Measurements from ENCODE around the gene VSX2. TPM values are rescaled to one million over a fixed set of nuclear protein-coding genes. Genes with fewer than 3 reads are reported as not detected.

Gene VSX2
- polyA plus RNA-seq, 1 donor (not counting 4 experiments of a cell fraction or from before 2014, with no cell fraction given) = not detected

DNA sequence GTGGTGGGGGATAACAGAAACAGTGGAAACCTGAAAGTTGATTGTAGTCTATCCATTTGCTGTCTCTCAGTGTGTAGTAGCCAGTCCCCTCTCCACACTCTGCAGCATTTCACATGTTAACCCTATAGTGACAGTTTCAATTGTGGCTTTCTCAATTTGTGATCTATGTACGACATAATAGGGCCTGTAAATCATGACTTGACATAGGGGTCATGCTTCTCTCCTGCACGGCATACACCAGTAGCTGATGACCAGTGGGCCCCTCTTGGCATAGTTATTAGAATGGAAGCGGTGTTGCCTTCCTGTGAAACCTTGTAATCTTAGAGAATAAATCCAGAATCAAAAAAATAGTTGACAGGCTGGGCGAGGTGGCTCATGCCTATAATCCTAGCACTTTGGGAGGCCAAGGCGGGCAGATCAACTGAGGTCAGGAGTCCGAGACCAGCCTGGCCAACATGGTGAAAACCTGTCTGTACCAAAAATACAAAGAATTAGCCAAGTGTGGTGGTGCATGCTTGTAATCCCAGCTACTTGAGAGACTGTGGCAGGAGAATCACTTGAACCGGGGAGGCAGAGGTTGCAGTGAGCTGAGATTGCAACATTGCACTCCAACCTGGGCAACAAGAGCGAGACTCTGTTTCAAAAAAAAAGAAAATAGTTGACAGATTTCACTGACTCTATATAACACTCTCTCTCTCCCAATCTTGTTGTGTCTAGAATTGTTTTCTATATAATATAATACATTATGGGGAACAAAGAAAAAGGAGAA lies 44.6 kb upstream of the VSX2 start:
- H3K4me3 ChIP-seq (ENCODE audit: control insufficient read depth in 2 of 3, extremely low read depth in 1 of 3, insufficient read depth in 2 of 3, low read depth in 1 of 3, low read length in 3 of 3) = no peak overlapping the region
- TF ChIP-seq, protein P1, sequence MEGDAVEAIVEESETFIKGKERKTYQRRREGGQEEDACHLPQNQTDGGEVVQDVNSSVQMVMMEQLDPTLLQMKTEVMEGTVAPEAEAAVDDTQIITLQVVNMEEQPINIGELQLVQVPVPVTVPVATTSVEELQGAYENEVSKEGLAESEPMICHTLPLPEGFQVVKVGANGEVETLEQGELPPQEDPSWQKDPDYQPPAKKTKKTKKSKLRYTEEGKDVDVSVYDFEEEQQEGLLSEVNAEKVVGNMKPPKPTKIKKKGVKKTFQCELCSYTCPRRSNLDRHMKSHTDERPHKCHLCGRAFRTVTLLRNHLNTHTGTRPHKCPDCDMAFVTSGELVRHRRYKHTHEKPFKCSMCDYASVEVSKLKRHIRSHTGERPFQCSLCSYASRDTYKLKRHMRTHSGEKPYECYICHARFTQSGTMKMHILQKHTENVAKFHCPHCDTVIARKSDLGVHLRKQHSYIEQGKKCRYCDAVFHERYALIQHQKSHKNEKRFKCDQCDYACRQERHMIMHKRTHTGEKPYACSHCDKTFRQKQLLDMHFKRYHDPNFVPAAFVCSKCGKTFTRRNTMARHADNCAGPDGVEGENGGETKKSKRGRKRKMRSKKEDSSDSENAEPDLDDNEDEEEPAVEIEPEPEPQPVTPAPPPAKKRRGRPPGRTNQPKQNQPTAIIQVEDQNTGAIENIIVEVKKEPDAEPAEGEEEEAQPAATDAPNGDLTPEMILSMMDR (optimal IDR thresholded peaks at IDR 0.05 in 1 of 3, IDR thresholded peaks at IDR 0.05 in 1 of 3, conservative IDR thresholded peaks at IDR 0.05 in 1 of 3; ENCODE audit: extremely low read depth in 1 of 3, insufficient read depth in 2 of 3, low read length in 3 of 3) = no peak
- TF ChIP-seq EZH2 (IDR thresholded peaks at IDR 0.05; ENCODE audit: low read length) = no peak
- no peaks in the 10 kb centered on the region for H3K79me2 ChIP-seq (ENCODE audit: control insufficient read depth, insufficient read depth, low read length)
- H3K9ac ChIP-seq (ENCODE audit: control insufficient read depth, extremely low read depth, insufficient read depth, low read length) = no peak overlapping the region
- dilution Hi-C loops (cut with MboI; ENCODE audit: extremely low pct_ligation_motif_present, low sequenced_read_pairs) = no loop called here
- no peak overlapping the region for H2AFZ ChIP-seq (ENCODE audit: control insufficient read depth, low read length)
- no peaks in the 10 kb centered on the region for H3K9me1 ChIP-seq (ENCODE audit: control insufficient read depth, extremely low read depth, insufficient read depth, low read length)
- no peak overlapping the region for H3K27ac ChIP-seq (ENCODE audit: control insufficient read depth, insufficient read depth, low read length)
- DNase-seq (ENCODE audit: low read depth, low spot score) = no peak
- no peaks in the 10 kb centered on the region for H3K4me1 ChIP-seq (ENCODE audit: control insufficient read depth, extremely low read depth, insufficient read depth, low read length)
- no peak for FAIRE-seq
- no peaks in the 10 kb centered on the region for H4K20me1 ChIP-seq (ENCODE audit: control insufficient read depth, extremely low read depth, insufficient read depth, low read length)
- no peak overlapping the region for H3K4me2 ChIP-seq (ENCODE audit: control insufficient read depth, extremely low read depth, insufficient read depth, low read depth, low read length)
- H3K36me3 ChIP-seq (ENCODE audit: control insufficient read depth in 2 of 2, extremely low read depth in 1 of 2, insufficient read depth in 2 of 2, low read length in 2 of 2) = peaks cover 0 to 3% of the 10 kb centered on the region in 2 experiments
- no peaks in the 10 kb centered on the region for H3K27me3 ChIP-seq (ENCODE audit: control insufficient read depth, extremely low read depth, insufficient read depth, low read length)
- no peaks in the 10 kb centered on the region for H3K9me3 ChIP-seq (ENCODE audit: control insufficient read depth, low read depth, low read length)

DNA sequence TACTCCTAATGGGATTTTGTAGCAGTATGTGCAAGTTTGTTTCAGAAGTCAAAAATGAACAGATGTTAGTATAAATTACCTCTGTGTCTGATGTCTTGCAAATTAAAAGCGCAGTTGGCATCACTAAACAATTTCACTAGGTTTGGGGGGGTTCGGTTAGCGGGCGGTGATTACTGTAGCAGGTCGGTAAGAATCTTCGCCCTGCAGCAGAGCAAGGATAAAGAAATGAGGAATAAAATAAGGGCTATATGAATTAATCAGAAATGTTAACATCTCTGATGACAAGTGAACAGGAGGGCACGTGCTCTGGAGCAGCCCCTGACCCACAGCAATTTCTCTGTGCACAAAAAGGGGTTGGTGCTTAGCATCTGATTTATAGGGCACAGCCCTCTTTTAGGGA lies 43.6 kb upstream of the VSX2 start:
- no peaks in the 10 kb centered on the region for H3K79me2 ChIP-seq (ENCODE audit: control insufficient read depth, insufficient read depth, low read length)
- H3K36me3 ChIP-seq (ENCODE audit: control insufficient read depth in 2 of 2, extremely low read depth in 1 of 2, insufficient read depth in 2 of 2, low read length in 2 of 2) = peaks cover 0 to 3% of the 10 kb centered on the region in 2 experiments
- no peak for TF ChIP-seq EZH2 (IDR thresholded peaks at IDR 0.05; ENCODE audit: low read length)
- TF ChIP-seq, protein P1 (optimal IDR thresholded peaks at IDR 0.05 in 1 of 3, IDR thresholded peaks at IDR 0.05 in 1 of 3, conservative IDR thresholded peaks at IDR 0.05 in 1 of 3; ENCODE audit: extremely low read depth in 1 of 3, insufficient read depth in 2 of 3, low read length in 3 of 3) = no peak
- H2AFZ ChIP-seq (ENCODE audit: control insufficient read depth, low read length) = no peak overlapping the region
- H3K9me3 ChIP-seq (ENCODE audit: control insufficient read depth, low read depth, low read length) = no peaks in the 10 kb centered on the region
- no peak overlapping the region for H3K9ac ChIP-seq (ENCODE audit: control insufficient read depth, extremely low read depth, insufficient read depth, low read length)
- dilution Hi-C loops (cut with MboI; ENCODE audit: extremely low pct_ligation_motif_present, low sequenced_read_pairs) = no loop called here
- no peaks in the 10 kb centered on the region for H3K27me3 ChIP-seq (ENCODE audit: control insufficient read depth, extremely low read depth, insufficient read depth, low read length)
- no peaks in the 10 kb centered on the region for H3K9me1 ChIP-seq (ENCODE audit: control insufficient read depth, extremely low read depth, insufficient read depth, low read length)
- DNase-seq (ENCODE audit: low read depth, low spot score) (no peak), FAIRE-seq (no peak)
- H4K20me1 ChIP-seq (ENCODE audit: control insufficient read depth, extremely low read depth, insufficient read depth, low read length) = no peaks in the 10 kb centered on the region
- H3K4me2 ChIP-seq (ENCODE audit: control insufficient read depth, extremely low read depth, insufficient read depth, low read depth, low read length) = no peak overlapping the region
- no peaks in the 10 kb centered on the region for H3K4me1 ChIP-seq (ENCODE audit: control insufficient read depth, extremely low read depth, insufficient read depth, low read length)
- H3K4me3 ChIP-seq (ENCODE audit: control insufficient read depth in 2 of 3, extremely low read depth in 1 of 3, insufficient read depth in 2 of 3, low read depth in 1 of 3, low read length in 3 of 3) = no peak overlapping the region
- H3K27ac ChIP-seq (ENCODE audit: control insufficient read depth, insufficient read depth, low read length) = no peak overlapping the region

Data from keratinocyte (primary cell).